HG02973 (cell line): ENCODE measurements around the gene TMEM141.

Source experiments
- ATAC-seq: cut with Tn5 transposase; IDR thresholded peaks from one replicate; pipeline ENCODE4 v1.9.1; 2021; ENCODE audit warnings: moderate library complexity; ENCODE audit not compliant: unreplicated experiment

TMEM141 gene

GRCh38 chr9:136790640-136791515 lies at the start of gene TMEM141:
Gene TMEM141 (plus strand): TSS chr9:136791344. CDS start chr9:136791371, 27 bp downstream.
- peak; percentile 78 for ATAC-seq

DNA sequence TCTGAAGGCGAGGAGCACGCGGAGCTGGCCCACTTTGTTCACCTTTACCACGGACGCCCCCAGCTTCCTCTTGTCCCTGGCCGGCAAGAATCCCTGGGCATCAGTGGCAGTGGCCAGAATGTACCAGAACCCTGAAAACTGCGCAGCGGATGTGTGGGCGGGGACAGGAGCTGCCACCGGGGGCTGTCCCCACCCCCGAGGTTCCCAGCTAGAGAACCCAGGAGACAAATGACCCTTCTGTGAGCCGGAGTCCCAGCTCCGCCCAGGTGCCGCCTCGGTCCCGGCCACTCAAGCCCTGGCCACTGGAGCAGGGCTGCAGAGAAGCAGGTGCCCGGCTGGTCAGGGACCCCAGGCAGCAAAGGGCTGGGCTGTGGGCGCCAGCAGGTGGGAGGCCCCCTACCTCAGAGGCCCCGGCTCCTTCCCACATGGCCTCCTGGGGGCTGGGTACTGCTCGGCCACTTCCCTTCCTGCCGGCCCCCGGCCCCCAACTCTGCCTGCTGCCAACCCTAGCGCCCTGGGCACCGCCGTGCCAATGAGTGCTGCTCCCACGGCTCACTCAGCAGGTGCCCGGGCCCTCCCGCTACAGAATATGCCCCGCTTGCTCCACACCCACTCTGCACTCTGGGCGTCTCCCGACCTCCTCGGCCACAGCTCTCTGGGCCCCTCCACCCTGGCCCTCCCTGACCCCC lies 49.1 kb upstream of the TMEM141 start:
- ATAC-seq = no peak

DNA sequence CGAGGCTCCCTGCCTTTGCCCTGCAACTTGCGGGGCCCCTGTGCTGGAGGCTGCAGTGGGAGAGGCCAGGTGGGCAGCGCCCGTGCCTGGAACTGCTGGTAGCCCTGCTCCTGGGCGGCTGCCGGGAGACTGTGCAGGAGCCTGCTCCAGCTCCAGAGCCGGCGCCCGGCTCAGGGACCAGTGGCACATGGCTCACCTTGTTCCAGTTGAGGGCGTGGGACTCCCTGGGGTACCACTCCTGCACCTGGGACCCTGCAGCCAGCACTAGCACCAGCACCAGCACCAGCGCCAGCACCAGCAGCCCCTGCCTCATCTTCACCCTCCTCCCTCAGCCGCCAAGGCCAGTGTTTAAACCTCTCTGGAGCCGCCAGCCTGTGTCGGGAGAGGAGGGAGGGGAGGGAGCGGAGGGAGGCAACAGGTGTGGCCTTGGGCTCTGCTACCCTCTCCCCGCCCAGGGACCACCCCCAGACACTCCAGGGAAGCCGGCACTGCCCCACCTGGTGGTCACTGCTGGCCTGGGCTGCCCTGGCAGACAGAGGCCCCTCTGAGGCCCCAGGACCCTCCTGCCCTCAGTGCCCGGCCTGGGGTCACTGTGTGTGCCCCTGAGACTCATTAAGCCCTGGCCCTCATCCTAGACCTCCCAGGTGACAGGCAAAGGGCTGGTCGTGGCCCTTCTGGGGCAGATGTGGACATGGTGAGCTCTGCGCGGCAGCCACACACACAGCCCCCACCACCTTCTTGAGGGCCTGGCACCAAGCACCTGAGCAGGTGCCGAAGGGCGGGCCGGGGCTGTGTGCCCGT lies 48.4 kb upstream of the TMEM141 start, which contains the start of gene LCN10:
Gene LCN10 (minus strand): TSS at position 350 of the 801 bp plus-strand sequence. CDS start 37 bp downstream, at position 313.
- ATAC-seq = no peak

GRCh38 chr9:136743639-136744211 lies 47.4 kb upstream of the TMEM141 start:
- ATAC-seq = no peak

DNA sequence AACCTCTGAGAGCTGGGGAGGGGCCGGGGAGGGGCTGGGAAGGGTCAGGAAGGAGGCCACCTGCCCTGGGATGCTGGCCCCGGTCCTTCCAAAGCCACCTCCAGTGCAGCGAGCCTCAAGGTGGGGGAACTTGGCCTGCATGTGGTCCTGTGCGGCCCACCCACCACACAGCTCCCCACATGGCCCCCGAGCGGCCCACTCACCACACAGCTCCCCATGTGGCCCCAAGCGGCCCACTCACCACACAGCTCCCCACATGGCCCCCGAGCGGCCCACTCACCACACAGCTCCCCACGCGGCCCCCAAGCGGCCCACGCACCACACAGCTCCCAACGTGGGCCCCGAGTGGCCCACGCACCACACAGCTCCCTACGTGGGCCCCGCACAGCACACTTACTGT lies 46.4 kb upstream of the TMEM141 start:
- ATAC-seq = no peak

- no peak for ATAC-seq
These were observed 45.6 kb upstream of the TMEM141 start for GRCh38 chr9:136745389-136746154.

DNA sequence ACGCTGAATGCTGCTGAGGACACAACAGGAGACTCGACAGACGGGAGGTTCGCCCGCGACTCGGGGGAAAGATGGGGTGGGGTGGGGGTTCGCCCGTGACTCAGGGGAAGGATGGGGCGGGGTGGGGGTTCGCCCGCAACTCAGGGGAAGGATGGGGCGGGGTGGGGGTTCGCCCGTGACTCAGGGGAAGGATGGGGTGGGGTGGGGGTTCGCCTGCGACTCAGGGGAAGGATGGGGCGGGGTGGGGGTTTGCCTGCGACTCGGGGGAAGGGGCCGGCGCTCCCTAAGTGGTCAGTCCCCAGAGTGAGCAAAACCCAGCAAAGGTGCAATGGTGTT lies 45.0 kb upstream of the TMEM141 start:
- no peak for ATAC-seq

GRCh38 chr9:136746621-136747020 lies 44.5 kb upstream of the TMEM141 start:
- no peak for ATAC-seq

DNA sequence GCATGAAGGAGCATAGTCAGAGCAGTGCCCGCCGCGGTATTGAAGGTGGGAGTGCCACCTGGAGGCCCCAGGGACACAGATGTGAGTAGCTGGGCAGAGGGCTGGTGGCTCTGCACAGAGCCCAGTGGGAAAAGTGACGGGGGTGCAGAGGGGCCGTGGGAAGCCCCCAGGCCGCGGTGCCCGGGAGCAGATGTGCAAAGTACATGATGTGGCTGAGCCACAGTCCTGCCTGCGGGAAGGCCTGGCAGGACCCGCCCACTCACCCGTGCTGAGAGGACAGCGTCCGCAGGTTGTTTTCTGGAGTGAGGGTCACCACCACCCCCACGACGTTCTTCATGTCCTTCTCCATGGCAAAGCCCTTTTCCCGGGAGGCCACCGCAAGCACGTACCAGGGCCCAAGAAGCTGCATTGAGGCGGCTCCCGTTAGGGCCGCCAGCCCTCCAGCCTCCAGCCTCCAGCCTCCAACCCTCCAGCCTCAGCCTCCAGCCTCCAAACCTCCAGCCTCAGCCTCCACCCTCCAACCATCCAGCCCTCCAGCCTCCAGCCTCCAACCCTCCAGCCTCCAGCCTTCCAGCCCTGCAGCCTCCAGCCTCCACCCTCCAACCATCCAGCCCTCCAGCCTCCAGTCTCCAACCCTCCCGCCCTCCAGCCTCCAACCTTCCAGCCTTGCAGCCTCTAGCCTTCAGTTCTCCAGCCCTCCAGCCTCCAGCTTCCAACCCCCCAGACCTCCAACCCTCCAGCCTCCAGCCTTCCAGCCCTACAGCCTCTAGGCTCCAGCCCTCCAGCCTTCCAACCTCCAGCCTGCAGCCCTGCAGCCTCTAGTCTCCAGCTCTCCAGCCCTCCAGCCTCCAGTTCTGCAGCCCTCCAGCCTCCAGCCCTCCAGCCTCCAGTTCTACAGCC lies 43.7 kb upstream of the TMEM141 start:
- no peak for ATAC-seq

GRCh38 chr9:136748201-136748600 lies 42.9 kb upstream of the TMEM141 start, which contains the start of gene LCN6:
Gene LCN6 (minus strand): TSS chr9:136748525. CDS start chr9:136748483, 42 bp downstream.
- ATAC-seq = no peak

DNA sequence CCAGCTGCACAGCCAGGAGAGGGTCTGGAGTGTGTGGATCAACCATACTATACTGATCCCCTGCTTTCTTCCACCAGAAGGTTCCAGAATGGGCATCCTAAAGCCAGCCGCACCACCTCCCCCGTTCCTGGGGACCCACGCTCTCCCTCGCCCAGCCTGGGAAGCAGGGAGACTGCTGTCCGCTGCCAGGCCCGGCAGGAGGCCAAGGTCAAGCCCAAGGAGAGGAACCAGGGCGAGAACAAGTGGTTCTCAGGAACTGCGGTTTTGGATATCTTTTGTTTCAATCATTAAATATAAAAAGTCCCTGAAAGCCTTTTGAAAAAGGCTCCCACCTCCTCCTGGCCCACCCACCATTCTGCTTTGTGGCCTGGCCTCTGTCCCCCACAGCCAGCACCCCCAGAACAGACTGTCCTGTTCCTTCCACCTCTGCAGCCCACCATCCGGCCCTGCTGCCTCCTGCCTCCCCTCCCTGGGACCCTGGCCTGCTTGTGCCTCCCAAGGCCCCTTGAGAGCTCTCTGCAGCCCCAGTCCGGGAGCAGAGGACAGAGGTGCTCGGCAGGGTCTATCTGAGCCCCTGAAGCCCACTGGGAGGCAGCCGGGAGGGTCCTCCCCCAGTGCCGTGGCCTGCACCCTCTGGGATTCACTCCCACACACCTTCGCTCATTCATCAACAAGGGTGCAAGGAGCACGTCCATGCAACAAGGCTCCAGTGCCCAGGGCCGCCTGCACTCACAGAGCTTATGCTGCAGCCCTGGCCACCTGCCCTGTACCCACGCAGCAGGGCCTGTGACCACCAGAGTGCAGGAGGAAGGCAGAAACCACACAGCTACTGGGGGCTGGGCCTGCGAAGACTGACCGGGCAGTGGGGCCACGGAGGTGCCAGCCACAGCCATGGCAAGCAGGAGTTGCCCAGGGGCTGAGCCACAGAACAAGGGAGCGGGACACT lies 42.2 kb upstream of the TMEM141 start:
- no peak for ATAC-seq

DNA sequence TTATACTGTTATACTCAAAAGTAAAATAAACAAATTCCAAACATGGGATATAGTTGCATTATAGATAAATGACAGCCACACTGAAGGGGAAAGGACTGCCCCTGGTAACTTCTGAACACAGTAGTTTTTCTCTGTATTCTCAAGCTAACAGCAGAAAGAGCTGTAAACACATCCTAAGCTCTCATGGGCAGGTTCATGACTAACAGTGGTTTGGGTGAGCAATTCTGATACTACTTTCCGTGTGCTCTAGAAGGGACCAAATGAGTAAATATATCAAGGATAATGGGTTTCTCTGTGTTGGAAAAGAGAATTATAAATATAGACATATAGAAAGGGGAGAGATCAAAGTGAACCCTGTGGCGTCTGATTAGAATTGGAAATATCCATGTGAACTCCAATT lies 40.6 kb upstream of the TMEM141 start:
- no peak for ATAC-seq

GRCh38 chr9:136751244-136751643 lies 39.9 kb upstream of the TMEM141 start:
- ATAC-seq = no peak

- no peak for ATAC-seq
These were observed 39.3 kb upstream of the TMEM141 start for GRCh38 chr9:136751814-136752213.

- ATAC-seq = no peak
These were observed 37.6 kb upstream of the TMEM141 start for GRCh38 chr9:136753371-136754058.

DNA sequence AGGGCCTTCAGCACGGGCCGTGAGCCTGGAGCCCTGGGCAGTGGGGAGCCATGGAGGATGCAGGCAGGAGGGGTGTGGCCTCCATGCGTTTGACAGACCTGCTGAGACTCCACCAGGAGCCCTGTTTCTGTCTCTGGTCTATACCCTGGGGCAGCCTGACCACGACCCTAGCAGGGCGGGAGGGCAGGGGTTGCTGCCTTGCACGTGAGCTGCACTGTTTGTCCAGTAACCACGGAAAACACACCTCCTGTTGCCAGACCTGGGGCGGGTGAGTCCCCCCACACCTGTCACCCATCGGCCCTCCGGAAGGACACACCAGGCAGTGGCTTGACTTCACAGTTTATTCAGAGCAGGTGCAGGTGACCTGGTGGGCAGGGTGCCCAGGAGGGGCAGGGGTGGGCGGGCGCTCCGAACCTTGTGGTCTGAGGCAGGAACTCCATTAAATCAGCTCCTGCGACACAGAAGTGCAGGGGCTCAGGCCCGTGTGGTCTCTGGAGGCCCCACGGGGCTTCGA lies 37.0 kb upstream of the TMEM141 start:
- ATAC-seq = no peak

DNA sequence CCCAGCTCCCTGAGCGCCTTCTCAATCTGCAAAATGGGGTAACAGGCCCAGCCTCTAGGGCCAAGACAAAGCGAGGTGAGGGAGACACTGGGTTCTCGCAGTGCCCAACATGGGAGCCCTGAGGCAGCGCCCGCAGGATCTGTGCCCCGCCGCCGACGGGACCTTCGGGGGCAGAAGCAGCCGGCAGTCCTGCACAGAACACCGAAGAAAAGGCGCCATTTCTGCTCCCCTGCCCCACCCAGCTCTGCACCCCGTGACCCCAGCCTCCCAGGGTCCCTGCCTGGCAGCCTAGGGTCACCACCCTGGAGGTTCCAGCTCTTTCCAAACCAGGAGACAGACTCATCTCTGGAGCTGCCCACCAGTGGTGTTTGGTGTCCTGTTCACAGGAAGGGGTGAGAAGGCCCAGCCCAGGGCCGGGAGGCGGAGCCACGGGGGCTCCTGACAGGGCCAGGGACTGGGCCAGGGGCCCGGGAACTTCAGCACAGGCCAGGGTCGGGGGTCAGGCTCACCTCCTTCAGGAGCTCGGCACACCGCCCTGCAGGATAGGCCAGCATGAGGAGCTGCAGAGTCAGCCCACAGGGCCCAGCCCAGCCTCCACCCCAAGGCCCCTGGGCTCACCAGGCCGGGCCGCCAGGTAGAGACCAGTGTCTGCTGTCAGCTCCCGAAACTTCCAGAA lies 36.4 kb upstream of the TMEM141 start:
- ATAC-seq = no peak
